Right lobe of liver (tissue), 4 donors: ENCODE measurements around the gene SURF4.

Experiments used
- POLR2A ChIP-seq: fragments of 450-650 bp; IDR thresholded peaks from one replicate; pipeline ENCODE4 v1.6.1; 2017; ENCODE audit warnings: antibody characterized with exemption, mild to moderate bottlenecking
- TF ChIP-seq, protein P1 (sequence below), 4 donors: fragments of 200-600 bp in 3 of 4; fragments of 450-650 bp in 1 of 4; IDR thresholded peaks; one replicate each; pipeline versions ENCODE4 v1.5.1 to v1.8.0; 2016 to 2022; ENCODE audit warnings: antibody characterized with exemption in 4 of 4, mild to moderate bottlenecking in 2 of 4
- donor health status: DM: no; HTN: no; CAD: no.
- donor health status: DM: no; HTN: no; CAD: no.
- donor health status: DM: no; HTN: yes; CAD: no.

DNA sequence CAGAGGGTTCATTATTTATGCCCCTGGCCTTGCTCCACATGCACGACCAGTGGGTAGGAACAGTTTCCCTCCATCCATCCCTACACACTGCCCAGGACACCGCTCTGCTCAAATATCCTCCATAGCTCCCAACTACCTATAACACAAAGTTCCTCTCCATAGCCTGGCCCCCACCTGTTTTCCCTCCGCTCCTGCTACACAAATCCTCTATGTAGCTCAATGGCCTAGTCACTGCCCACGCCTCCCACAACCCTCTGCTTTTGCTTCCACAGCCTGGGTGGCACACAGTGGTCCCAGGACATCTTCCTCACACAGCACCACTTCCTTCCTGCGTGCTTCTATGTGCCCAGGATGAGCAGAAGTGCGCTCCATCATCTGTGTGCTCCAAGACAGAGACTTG, 21.5 kb upstream of the SURF4 start:
- TF ChIP-seq, protein P1, sequence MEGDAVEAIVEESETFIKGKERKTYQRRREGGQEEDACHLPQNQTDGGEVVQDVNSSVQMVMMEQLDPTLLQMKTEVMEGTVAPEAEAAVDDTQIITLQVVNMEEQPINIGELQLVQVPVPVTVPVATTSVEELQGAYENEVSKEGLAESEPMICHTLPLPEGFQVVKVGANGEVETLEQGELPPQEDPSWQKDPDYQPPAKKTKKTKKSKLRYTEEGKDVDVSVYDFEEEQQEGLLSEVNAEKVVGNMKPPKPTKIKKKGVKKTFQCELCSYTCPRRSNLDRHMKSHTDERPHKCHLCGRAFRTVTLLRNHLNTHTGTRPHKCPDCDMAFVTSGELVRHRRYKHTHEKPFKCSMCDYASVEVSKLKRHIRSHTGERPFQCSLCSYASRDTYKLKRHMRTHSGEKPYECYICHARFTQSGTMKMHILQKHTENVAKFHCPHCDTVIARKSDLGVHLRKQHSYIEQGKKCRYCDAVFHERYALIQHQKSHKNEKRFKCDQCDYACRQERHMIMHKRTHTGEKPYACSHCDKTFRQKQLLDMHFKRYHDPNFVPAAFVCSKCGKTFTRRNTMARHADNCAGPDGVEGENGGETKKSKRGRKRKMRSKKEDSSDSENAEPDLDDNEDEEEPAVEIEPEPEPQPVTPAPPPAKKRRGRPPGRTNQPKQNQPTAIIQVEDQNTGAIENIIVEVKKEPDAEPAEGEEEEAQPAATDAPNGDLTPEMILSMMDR (IDR thresholded peaks at IDR 0.05) = no peak
- TF ChIP-seq POLR2A = no peak
